ENCODE measurements around the gene SLC25A26.

- TF ChIP-seq CTCF (IDR thresholded peaks at IDR 0.05) (no peak), POLR2A (IDR thresholded peaks at IDR 0.05) (no peak)
These were observed 81.5 kb downstream of the SLC25A26 start for GRCh38 chr3:66302288-66302687.
